ENCODE results near the gene STX16. TPM values are rescaled to one million over a fixed set of nuclear protein-coding genes. Genes with fewer than 3 reads are reported as not detected.
A peak's percentile ranks its signal among the peaks of the same experiment; 100 is the strongest.

The STX16 gene
- total and polyA plus RNA-seq, 7 donors, result 14.6 to 126 (median 43.8) TPM

GRCh38 chr20:58718121-58718563, 67.1 kb downstream of the STX16 start:
- no peak overlapping the region for H3K27ac ChIP-seq
- TF ChIP-seq EP300 (IDR thresholded peaks at IDR 0.05), result no peak
- TF ChIP-seq, protein P1, sequence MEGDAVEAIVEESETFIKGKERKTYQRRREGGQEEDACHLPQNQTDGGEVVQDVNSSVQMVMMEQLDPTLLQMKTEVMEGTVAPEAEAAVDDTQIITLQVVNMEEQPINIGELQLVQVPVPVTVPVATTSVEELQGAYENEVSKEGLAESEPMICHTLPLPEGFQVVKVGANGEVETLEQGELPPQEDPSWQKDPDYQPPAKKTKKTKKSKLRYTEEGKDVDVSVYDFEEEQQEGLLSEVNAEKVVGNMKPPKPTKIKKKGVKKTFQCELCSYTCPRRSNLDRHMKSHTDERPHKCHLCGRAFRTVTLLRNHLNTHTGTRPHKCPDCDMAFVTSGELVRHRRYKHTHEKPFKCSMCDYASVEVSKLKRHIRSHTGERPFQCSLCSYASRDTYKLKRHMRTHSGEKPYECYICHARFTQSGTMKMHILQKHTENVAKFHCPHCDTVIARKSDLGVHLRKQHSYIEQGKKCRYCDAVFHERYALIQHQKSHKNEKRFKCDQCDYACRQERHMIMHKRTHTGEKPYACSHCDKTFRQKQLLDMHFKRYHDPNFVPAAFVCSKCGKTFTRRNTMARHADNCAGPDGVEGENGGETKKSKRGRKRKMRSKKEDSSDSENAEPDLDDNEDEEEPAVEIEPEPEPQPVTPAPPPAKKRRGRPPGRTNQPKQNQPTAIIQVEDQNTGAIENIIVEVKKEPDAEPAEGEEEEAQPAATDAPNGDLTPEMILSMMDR (IDR thresholded peaks at IDR 0.05), result no peak
- TF ChIP-seq POLR2A (IDR thresholded peaks at IDR 0.05), result no peak
- TF ChIP-seq POLR2AphosphoS5 (IDR thresholded peaks at IDR 0.05), result no peak
- WGBS, 2 donors, result 92 to 94% methylated on average over 15 of the region's 15 CpGs
- no peak overlapping the region for H3K4me3 ChIP-seq
- H3K27me3 ChIP-seq, result peaks cover 0 to 27% (median 22%) of the 10 kb centered on the region in 3 donors
- no peaks in the 10 kb centered on the region for H3K4me1 ChIP-seq
- no peaks in the 10 kb centered on the region for H3K36me3 ChIP-seq
- no peaks in the 10 kb centered on the region for H3K9me3 ChIP-seq
- intact Hi-C loops (cut with DNase I), result no loop called here
- peak; percentile 27 for DNase-seq

- no peak for TF ChIP-seq EP300 (IDR thresholded peaks at IDR 0.05)
- Histone ChIP-seq H3K27me3 (peaks cover 0 to 27% (median 22%) of the 10 kb centered on the region in 3 donors), H3K27ac (no peak overlapping the region), H3K36me3 (no peaks in the 10 kb centered on the region), H3K9me3 (no peaks in the 10 kb centered on the region), H3K4me1 (no peaks in the 10 kb centered on the region), H3K4me3 (no peak overlapping the region)
- WGBS, 2 donors, result 88 to 89% methylated on average over 10 of the region's 10 CpGs
- intact Hi-C loops (cut with DNase I), result no loop called here
- peak; percentile 37 for DNase-seq
Measured at GRCh38 chr20:58718729-58719128, 67.6 kb downstream of the STX16 start.

GRCh38 chr20:58719258-58719657, 68.2 kb downstream of the STX16 start:
- Histone ChIP-seq H3K9me3 (no peaks in the 10 kb centered on the region), H3K27me3 (peaks cover 0 to 27% (median 22%) of the 10 kb centered on the region in 3 donors), H3K27ac (no peak overlapping the region), H3K4me3 (no peak overlapping the region), H3K36me3 (no peaks in the 10 kb centered on the region), H3K4me1 (no peaks in the 10 kb centered on the region)
- intact Hi-C loops (cut with DNase I), result no loop called here
- no peak for TF ChIP-seq POLR2A (IDR thresholded peaks at IDR 0.05)
- peak; percentile 62 for DNase-seq
- 85 to 86% methylated on average over 7 of the region's 7 CpGs for WGBS, 2 donors

DNA sequence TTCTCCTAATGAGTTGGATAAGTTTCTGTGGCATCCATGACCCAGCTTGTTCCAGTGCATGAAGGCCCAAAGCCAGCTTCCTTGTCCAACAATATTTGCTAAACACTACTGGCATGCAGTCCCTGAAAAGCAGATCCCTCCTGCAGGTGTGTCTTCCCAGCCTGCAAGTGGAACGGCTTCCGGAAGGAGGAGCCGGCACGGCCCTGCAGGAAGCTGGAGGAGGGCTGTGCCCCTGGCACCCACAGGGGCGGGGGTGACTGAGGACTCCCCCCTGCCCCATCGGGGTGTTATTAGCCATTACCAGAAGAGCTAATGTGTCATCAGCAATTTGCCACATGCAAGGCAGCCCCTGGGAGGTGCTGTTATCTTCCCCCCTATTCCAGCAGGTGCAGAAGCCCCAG, 68.9 kb downstream of the STX16 start:
- peaks cover 0 to 27% (median 22%) of the 10 kb centered on the region in 3 donors for H3K27me3 ChIP-seq
- no peaks in the 10 kb centered on the region for H3K4me1 ChIP-seq
- H3K36me3 ChIP-seq, result no peaks in the 10 kb centered on the region
- H3K27ac ChIP-seq, result no peak overlapping the region
- 13 to 41% methylated on average over 6 of the region's 6 CpGs for WGBS, 2 donors
- DNase-seq, result peak; percentile 34
- H3K4me3 ChIP-seq, result no peak overlapping the region
- no peak for TF ChIP-seq POLR2AphosphoS5 (IDR thresholded peaks at IDR 0.05)
- H3K9me3 ChIP-seq, result no peaks in the 10 kb centered on the region
- intact Hi-C loops (cut with DNase I), result no loop called here

DNA sequence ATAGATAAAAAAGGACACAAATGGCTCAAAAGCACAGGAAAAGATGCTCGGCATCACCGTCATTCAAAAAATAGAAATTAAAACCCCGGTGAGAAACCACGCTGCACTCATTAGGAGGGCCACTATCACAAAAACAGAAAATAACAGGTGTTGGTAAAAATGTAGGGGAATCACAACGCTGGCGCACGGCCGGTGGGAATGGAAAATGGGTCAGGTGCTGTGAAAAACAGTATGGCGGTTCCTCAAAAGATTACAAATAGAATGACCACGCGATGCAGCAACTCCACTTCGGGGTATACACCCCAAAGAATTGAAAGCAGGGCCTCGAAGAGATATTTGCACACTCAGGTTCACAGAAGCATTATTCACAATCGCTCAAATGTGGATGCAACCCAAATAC, 69.8 kb downstream of the STX16 start:
- WGBS, 2 donors, result 94 to 95% methylated on average over 14 of the region's 14 CpGs
- Histone ChIP-seq H3K36me3 (no peaks in the 10 kb centered on the region), H3K4me3 (no peak overlapping the region), H3K4me1 (no peaks in the 10 kb centered on the region), H3K9me3 (no peaks in the 10 kb centered on the region), H3K27ac (no peak overlapping the region), H3K27me3 (peaks cover 0 to 27% (median 22%) of the 10 kb centered on the region in 3 donors)
- no peak for DNase-seq
- intact Hi-C loops (cut with DNase I), result no loop called here
- TF ChIP-seq POLR2AphosphoS5 (IDR thresholded peaks at IDR 0.05), result no peak
- no peak for TF ChIP-seq POLR2A (IDR thresholded peaks at IDR 0.05)
- TF ChIP-seq, protein P1 (IDR thresholded peaks at IDR 0.05), result no peak
- TF ChIP-seq EP300 (IDR thresholded peaks at IDR 0.05), result no peak

GRCh38 chr20:58721951-58722778, 71.1 kb downstream of the STX16 start:
- no peak overlapping the region for H3K27ac ChIP-seq
- peak; percentile 69 for DNase-seq
- H3K4me1 ChIP-seq, result no peaks in the 10 kb centered on the region
- intact Hi-C loops (cut with DNase I), result no loop called here
- H3K4me3 ChIP-seq, result no peak overlapping the region
- TF ChIP-seq POLR2AphosphoS5 (IDR thresholded peaks at IDR 0.05) (no peak), EP300 (IDR thresholded peaks at IDR 0.05) (no peak), POLR2A (IDR thresholded peaks at IDR 0.05) (no peak)
- TF ChIP-seq, protein P1 (IDR thresholded peaks at IDR 0.05), result no peak
- H3K9me3 ChIP-seq, result peaks cover 0 to 2% (median 0%) of the 10 kb centered on the region in 4 donors
- WGBS, 2 donors, result 62 to 71% methylated on average over 22 of the region's 22 CpGs
- H3K36me3 ChIP-seq, result no peaks in the 10 kb centered on the region
- H3K27me3 ChIP-seq, result peaks cover 0 to 27% (median 22%) of the 10 kb centered on the region in 3 donors

Data from sigmoid colon (tissue), 7 donors.